Right lobe of liver (tissue), 4 donors: ENCODE data around the gene TBC1D13.

ENCODE experiments used
- CTCF ChIP-seq, 4 donors: fragments of 200-600 bp in 3 of 4; fragments of 450-650 bp in 1 of 4; IDR thresholded peaks; one replicate each; pipeline versions ENCODE4 v1.5.1 to v1.8.0; 2016 to 2022; ENCODE audit warnings: antibody characterized with exemption in 4 of 4, mild to moderate bottlenecking in 2 of 4
- POLR2A ChIP-seq: fragments of 450-650 bp; IDR thresholded peaks from one replicate; pipeline ENCODE4 v1.6.1; 2017; ENCODE audit warnings: antibody characterized with exemption, mild to moderate bottlenecking
- donor health status: DM: no; HTN: no; CAD: no.
- donor health status: DM: no; HTN: no; CAD: no.
- donor health status: DM: no; HTN: yes; CAD: no.

GRCh38 chr9:128773049-128773448 is 14.0 kb upstream of the TBC1D13 start:
- no peak for TF ChIP-seq POLR2A
- TF ChIP-seq CTCF (IDR thresholded peaks at IDR 0.05) = no peak
